CD4-positive, alpha-beta T cell (primary cell): ENCODE results near the gene HIBCH. TPM values are rescaled to one million over a fixed set of nuclear protein-coding genes. Genes with fewer than 3 reads are reported as not detected.
A peak's percentile ranks its signal among the peaks of the same experiment; 100 is the strongest.

Source experiments
- ATAC-seq: fragments of 200-7000 bp; cut with Tn5 transposase; one replicate; pipeline ENCODE4 v1.10.0; 2022; ENCODE audit warnings: mild to moderate bottlenecking; ENCODE audit not compliant: poor library complexity
- CTCF ChIA-PET: fragments of 350-600 bp; sonication (Branson Sonifier 250); formaldehyde crosslinking; loops from one replicate; lab custom pipeline; 2021; ENCODE audit warnings: antibody characterized with exemption, inconsistent platforms; lab: Charles Lee
- POLR2A ChIA-PET: fragments of 350-600 bp; sonication (Branson Sonifier 250); formaldehyde crosslinking; loops from one replicate; lab custom pipeline; 2021; ENCODE audit warnings: antibody characterized with exemption, inconsistent platforms; lab: Charles Lee
- DNase-seq, 14 experiments: peaks; one replicate each; pipeline ENCODE4 v3.0.0-alpha.2; 2013 to 2020; ENCODE audit warnings: mixed read lengths in 2 of 14
- H3K27ac ChIP-seq, 2 donors: one replicate each; pipeline versions ENCODE4 v1.5.1 to v1.7.0; 2013; ENCODE audit warnings: low read length in 2 of 2, low read depth in 1 of 2, mild to moderate bottlenecking in 1 of 2
- H3K27me3 ChIP-seq, 2 experiments: 1 replicate in 1 of 2; 2 replicates in 1 of 2; pipeline versions ENCODE4 v1.6.1 to v1.7.0; 2013; ENCODE audit warnings: low read length in 2 of 2, control low read depth in 1 of 2, mild to moderate bottlenecking in 1 of 2, moderate library complexity in 1 of 2; ENCODE audit not compliant: insufficient read depth in 2 of 2, control insufficient read depth in 1 of 2
- H3K36me3 ChIP-seq: one replicate; pipeline ENCODE4 v1.6.1; 2013; ENCODE audit warnings: low read length, control low read depth; ENCODE audit not compliant: insufficient read depth
- H3K4me1 ChIP-seq: one replicate; pipeline ENCODE4 v1.6.1; 2013; ENCODE audit warnings: low read length, control low read depth; ENCODE audit not compliant: insufficient read depth
- H3K4me3 ChIP-seq: one replicate; pipeline ENCODE4 v1.5.1; 2013; ENCODE audit warnings: mild to moderate bottlenecking, low read length, moderate library complexity
- H3K9me3 ChIP-seq, 2 experiments: 1 replicate in 1 of 2; 2 replicates in 1 of 2; pipeline versions ENCODE4 v1.6.1 to v1.7.0; 2013; ENCODE audit warnings: low read length in 2 of 2, mild to moderate bottlenecking in 2 of 2, control low read depth in 1 of 2, moderate library complexity in 1 of 2; ENCODE audit not compliant: control insufficient read depth in 1 of 2, insufficient read depth in 1 of 2
- H3K27ac Mint-ChIP-seq: one replicate; pipeline ENCODE4 v1.8.0; 2020; ENCODE audit warnings: mixed read lengths
- H3K27me3 Mint-ChIP-seq: one replicate; pipeline ENCODE4 v1.8.0; 2021; ENCODE audit warnings: mixed read lengths
- H3K36me3 Mint-ChIP-seq: one replicate; pipeline ENCODE4 v1.8.0; 2021; ENCODE audit warnings: low read depth, mixed read lengths
- H3K4me1 Mint-ChIP-seq: one replicate; pipeline ENCODE4 v1.8.0; 2021; ENCODE audit warnings: low read depth, mixed read lengths
- H3K4me3 Mint-ChIP-seq: one replicate; pipeline ENCODE4 v1.8.0; 2020; ENCODE audit warnings: mild to moderate bottlenecking, mixed read lengths
- H3K9me3 Mint-ChIP-seq: one replicate; pipeline ENCODE4 v1.8.0; 2020; ENCODE audit warnings: mixed read lengths
- CTCF ChIP-seq: fragments of 200-600 bp; IDR thresholded peaks from one replicate; pipeline ENCODE4 v1.8.0; 2022; ENCODE audit warnings: antibody characterized with exemption, mild to moderate bottlenecking
- intact Hi-C, 2 experiments: fragments of 100-400 bp; cut with DNase I in 1 of 2; cut with micrococcal nuclease in 1 of 2; formaldehyde crosslinking; loops; one replicate each; pipeline versions ENCODE4 v1.15.1 to v1.9.0; 2023 to 2025; cut with DNase I, micrococcal nuclease
- polyA plus RNA-seq, 2 donors: library from polyadenylated mRNA; unstranded; fragments of 120-200 nt; gene quantifications; one replicate each; pipeline ENCODE4 v1.2.1, GENCODE V29; 2013
- total RNA-seq, 174 experiments: library from RNA in 2 of 174; stranded (reverse) in 2 of 174; gene quantifications; one replicate each; pipeline ENCODE4 v1.2.3 and lab custom pipeline; 2021 to 2026

Gene HIBCH
- total RNA-seq, result 1 to 10 TPM; 3.5 to 7.1 TPM
- 12.5 TPM for polyA plus RNA-seq (2013, experiment 1 of 2)
- polyA plus RNA-seq (2013, experiment 2 of 2), result 11.4 TPM
- 5.3 to 58.6 (median 17.1) reads per million in 172 experiments for total RNA-seq (lab: John Stamatoyannopoulos, UW)

DNA sequence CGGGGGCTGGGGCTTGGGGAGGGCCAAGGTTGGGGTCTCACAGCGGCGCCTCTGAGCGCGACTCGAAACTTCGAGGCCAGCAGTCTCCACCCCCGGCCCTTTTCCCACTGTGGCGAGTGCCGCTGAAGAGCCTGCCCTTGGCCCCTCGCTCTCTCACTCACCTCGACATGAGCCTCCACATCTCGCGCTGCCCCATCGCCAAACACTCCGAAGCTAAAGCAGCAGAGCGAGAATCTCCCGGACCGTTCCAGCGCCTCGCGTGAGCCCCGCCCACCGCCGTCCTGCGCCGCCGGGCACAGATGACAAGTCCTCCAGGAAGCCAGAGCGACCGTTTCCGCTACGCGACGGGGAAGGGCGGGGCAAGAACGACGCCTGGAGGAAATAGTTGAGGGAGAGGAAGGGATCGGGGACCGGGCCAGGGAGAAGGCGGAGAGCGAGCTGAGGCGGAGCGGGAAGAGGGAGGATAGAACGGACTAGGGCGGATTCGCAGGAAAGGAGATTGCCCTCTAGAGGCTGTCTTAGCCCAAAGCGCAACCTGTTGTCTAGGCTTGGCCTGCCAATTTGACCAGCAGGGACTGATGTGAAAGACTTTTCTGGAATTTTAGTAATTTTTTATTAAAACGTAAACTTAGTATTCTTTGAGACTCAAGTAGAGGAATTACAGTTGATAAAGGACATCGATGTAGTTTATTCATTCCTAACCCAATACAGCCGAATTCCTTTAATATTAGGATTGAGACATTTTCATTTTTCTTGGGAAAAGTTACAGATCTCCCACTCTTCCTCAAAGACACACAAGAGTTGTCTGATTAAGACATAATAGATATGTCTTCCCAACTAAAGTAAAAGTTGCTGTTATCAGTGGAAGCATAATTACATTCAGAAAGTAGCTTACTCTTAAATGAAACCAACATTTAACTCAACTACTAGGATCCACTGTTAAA is at the start of gene HIBCH:
Gene HIBCH, minus strand, starts transcription at position 272 of the 944 bp plus-strand sequence. Its CDS starts 76 bp downstream, at position 196.
- Mint-ChIP-seq H3K4me3 (peak within 1 kb of the TSS; percentile 95), H3K9me3 (no peaks in the 10 kb centered on the region), H3K4me1 (peaks cover 54% of the 10 kb centered on the region), H3K27ac (peak within 1 kb of the TSS; percentile 89), H3K36me3 (peaks cover 8% of the 10 kb centered on the region), H3K27me3 (no peaks in the 10 kb centered on the region)
- intact Hi-C loops, result loop anchor here in 1 of 2 experiments (5.0 to 10.0 kb wide), 3 partner anchors 535 to 878 kb away; partner anchors contain the start of genes ORMDL1, PMS1 and WDR75
- Histone ChIP-seq H3K9me3 (no peaks in the 10 kb centered on the region), H3K4me1 (peaks cover 28% of the 10 kb centered on the region), H3K36me3 (peaks cover 6% of the 10 kb centered on the region), H3K27ac (peak within 1 kb of the TSS; percentile 76 to 91), H3K4me3 (peak within 1 kb of the TSS; percentile 87), H3K27me3 (no peaks in the 10 kb centered on the region)
- ChIA-PET POLR2A (interaction anchor here (0.6 to 1.5 kb wide), 3 partner anchors 10 to 87 kb away, joined by 3 to 4 read pairs (median 4); no protein-coding TSS in a partner anchor), CTCF (interaction anchor here (0.8 to 2.6 kb wide), 9 partner anchors 8 to 635 kb away, joined by 3 to 10 read pairs (median 4); partner anchors contain the start of gene NEMP2)
- TF ChIP-seq CTCF, result peak; percentile 73
- DNase-seq, result peak; percentile 59 to 91 (median 80)
- ATAC-seq, result peak; percentile 87

- H3K9me3 Mint-ChIP-seq, result no peaks in the 10 kb centered on the region
- no peak overlapping the region for H3K27ac ChIP-seq
- intact Hi-C loops, result loop anchor here in 1 of 2 experiments (5.0 kb wide), 1 partner anchor 710 kb away; no protein-coding TSS in a partner anchor
- ChIA-PET POLR2A (no interaction called here), CTCF (no interaction called here)
- no peak for ATAC-seq
- no peaks in the 10 kb centered on the region for H3K9me3 ChIP-seq
- H3K4me3 Mint-ChIP-seq, result no peak overlapping the region
- no peak for TF ChIP-seq CTCF
- DNase-seq, result no peak
- no peaks in the 10 kb centered on the region for H3K4me1 ChIP-seq
- no peaks in the 10 kb centered on the region for H3K27me3 ChIP-seq
- H3K4me1 Mint-ChIP-seq, result peaks cover 9% of the 10 kb centered on the region
- no peak overlapping the region for H3K4me3 ChIP-seq
- H3K27me3 Mint-ChIP-seq, result no peaks in the 10 kb centered on the region
- no peak overlapping the region for H3K27ac Mint-ChIP-seq
- peaks cover 21% of the 10 kb centered on the region for H3K36me3 Mint-ChIP-seq
- peaks cover 21% of the 10 kb centered on the region for H3K36me3 ChIP-seq
Observed at GRCh38 chr2:190367091-190367490, 47.5 kb upstream of the HIBCH start.

DNA sequence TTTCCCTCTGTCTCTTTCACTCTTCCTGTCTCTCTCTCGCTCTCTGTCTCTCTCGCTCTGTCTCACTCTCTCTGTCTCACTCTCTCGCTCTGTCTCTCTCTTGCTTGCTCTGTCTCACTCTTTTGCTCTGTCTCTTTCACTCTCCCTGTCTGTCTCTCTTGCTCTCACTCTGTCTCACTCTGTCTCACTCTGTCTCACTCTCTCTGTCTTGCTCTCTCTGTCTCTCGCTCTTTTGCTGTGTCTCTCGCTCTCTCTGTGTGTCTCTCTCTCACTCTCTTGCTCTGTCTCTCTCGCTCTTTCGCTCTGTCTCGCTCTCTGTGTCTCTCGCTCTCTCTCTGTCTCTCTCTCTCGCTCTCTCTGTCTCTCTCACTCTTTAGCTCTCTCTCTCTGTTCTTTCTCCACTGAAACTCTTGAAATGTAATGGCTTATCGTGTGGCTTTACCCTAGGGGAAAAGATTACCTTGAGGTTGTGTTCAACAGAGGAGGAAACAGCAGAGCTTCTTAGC is 46.7 kb upstream of the HIBCH start:
- Mint-ChIP-seq H3K27ac (no peak overlapping the region), H3K4me1 (peaks cover 12% of the 10 kb centered on the region), H3K4me3 (no peak overlapping the region), H3K27me3 (no peaks in the 10 kb centered on the region), H3K9me3 (no peaks in the 10 kb centered on the region), H3K36me3 (peaks cover 21% of the 10 kb centered on the region)
- Histone ChIP-seq H3K36me3 (peaks cover 20% of the 10 kb centered on the region), H3K4me3 (no peak overlapping the region), H3K27me3 (no peaks in the 10 kb centered on the region), H3K27ac (no peak overlapping the region), H3K4me1 (no peaks in the 10 kb centered on the region), H3K9me3 (no peaks in the 10 kb centered on the region)
- intact Hi-C loops, result loop anchor here in 1 of 2 experiments (5.0 kb wide), 1 partner anchor 709 kb away; no protein-coding TSS in a partner anchor
- DNase-seq (no peak), ATAC-seq (no peak)
- TF ChIP-seq CTCF, result no peak
- ChIA-PET CTCF (no interaction called here), POLR2A (no interaction called here)
